Measurements from ENCODE around the gene FAM240B. TPM values are rescaled to one million over a fixed set of nuclear protein-coding genes. Genes with fewer than 3 reads are reported as not detected.

The FAM240B gene
- total and polyA plus RNA-seq, 2 of the 4 experiments (the other 2 are of a cell fraction), result not detected

- ATAC-seq (ENCODE audit: low read depth) (no peak), DNase-seq (no peak)
- H3K4me3 ChIP-seq (ENCODE audit: insufficient read depth, low read depth, low read length), result no peak overlapping the region
- H3K14ac ChIP-seq (replicated peaks; ENCODE audit: low read depth, low read length), result no peak overlapping the region
- no peaks in the 10 kb centered on the region for H3K9me3 ChIP-seq (ENCODE audit: control insufficient read depth, insufficient read depth, low read length)
- H3K27ac ChIP-seq (ENCODE audit: insufficient read depth, low read length), result no peak overlapping the region
- no peaks in the 10 kb centered on the region for H3K9me1 ChIP-seq (ENCODE audit: insufficient read depth, low read length)
- peaks cover 2% of the 10 kb centered on the region for H3K27me3 ChIP-seq (ENCODE audit: control insufficient read depth, insufficient read depth, low read length)
- TF ChIP-seq RAD21 (IDR thresholded peaks at IDR 0.05; ENCODE audit: low read length), result no peak
- no peak for TF ChIP-seq CTCF (conservative IDR thresholded peaks at IDR 0.05; ENCODE audit: low read depth, low read length)
- TF ChIP-seq MXI1 (IDR thresholded peaks at IDR 0.05; ENCODE audit: borderline replicate concordance, low read depth, low read length), result no peak
- TF ChIP-seq CHD1 (IDR thresholded peaks at IDR 0.05; ENCODE audit: low read depth, low read length), result no peak
- TF ChIP-seq BHLHE40 (IDR thresholded peaks at IDR 0.05; ENCODE audit: low read depth, low read length), result no peak
- no peak for TF ChIP-seq MAZ (IDR thresholded peaks at IDR 0.05; ENCODE audit: borderline replicate concordance, low read depth, low read length)
- TF ChIP-seq ELK1 (IDR thresholded peaks at IDR 0.05; ENCODE audit: borderline replicate concordance, low read depth, low read length), result no peak
- TF ChIP-seq SMC3 (IDR thresholded peaks at IDR 0.05; ENCODE audit: low read depth, low read length), result no peak
- no peak for TF ChIP-seq NFE2L2 (IDR thresholded peaks at IDR 0.05; ENCODE audit: low read depth, low read length)
- TF ChIP-seq FOS (IDR thresholded peaks at IDR 0.05; ENCODE audit: low read depth, low read length), result no peak
- H2AK5ac ChIP-seq (ENCODE audit: low read depth, low read length), result no peak overlapping the region
- intact Hi-C loops (cut with micrococcal nuclease), result no loop called here
- no peak overlapping the region for H3K4me2 ChIP-seq (ENCODE audit: low read depth, low read length)
- H4K20me1 ChIP-seq (ENCODE audit: insufficient read depth, low read length), result no peaks in the 10 kb centered on the region
- ChIA-PET CTCF (no interaction called here), POLR2A (ENCODE audit: unreplicated experiment) (no interaction called here)
- BruUV-seq (replicated peaks), result no TSS peak
- dilution Hi-C loops (cut with HindIII; ENCODE audit: low sequenced_read_pairs, unreplicated experiment), result no loop called here
- no peak overlapping the region for H3K9ac ChIP-seq (ENCODE audit: low read depth, low read length)
- H2BK120ac ChIP-seq (ENCODE audit: low read depth, low read length), result no peak overlapping the region
- no peak overlapping the region for H2AK9ac ChIP-seq (replicated peaks; ENCODE audit: low read depth, low read length, poor library complexity)
- H2BK15ac ChIP-seq (ENCODE audit: low read depth, low read length), result no peak overlapping the region
- H2BK5ac ChIP-seq (ENCODE audit: low read depth, low read length, poor library complexity, severe bottlenecking), result no peak overlapping the region
- H4K5ac ChIP-seq (ENCODE audit: low read depth, low read length), result no peak overlapping the region
- no peak overlapping the region for H4K8ac ChIP-seq (ENCODE audit: low read depth in 2 of 2, low read length in 2 of 2)
- H4K91ac ChIP-seq (ENCODE audit: insufficient read depth, low read depth, low read length), result no peak overlapping the region
- no peaks in the 10 kb centered on the region for H3K36me3 ChIP-seq (ENCODE audit: control insufficient read depth, insufficient read depth, low read length)
- no peak overlapping the region for H2BK20ac ChIP-seq (ENCODE audit: low read depth, low read length)
- H3K4me1 ChIP-seq (ENCODE audit: control insufficient read depth, insufficient read depth, low read length), result no peaks in the 10 kb centered on the region
- no peak overlapping the region for H3K56ac ChIP-seq (ENCODE audit: extremely low read depth, insufficient read depth, low read length)
- H3K4ac ChIP-seq (ENCODE audit: low read depth, low read length), result no peak overlapping the region
- H2AFZ ChIP-seq (replicated peaks; ENCODE audit: low read length, poor library complexity), result no peak overlapping the region
- H3K79me1 ChIP-seq (ENCODE audit: low read depth in 1 of 2, low read length in 2 of 2), result no peaks in the 10 kb centered on the region
- WGBS, 2 experiments (ENCODE audit: extremely low coverage in 2 of 2, insufficient read length in 1 of 2), result no CpG with 5 or more reads among the region's 2 CpGs
- in situ Hi-C loops (cut with MboI; ENCODE audit: low sequenced_read_pairs), result no loop called here
- H3K18ac ChIP-seq (ENCODE audit: low read depth, low read length), result no peak overlapping the region
- no peak overlapping the region for H3K23ac ChIP-seq (ENCODE audit: low read depth, low read length)
Observed at GRCh38 chr9:38652044-38652443, 67.9 kb downstream of the FAM240B start.
